ENCODE results near the gene PGS1. TPM values are rescaled to one million over a fixed set of nuclear protein-coding genes. Genes with fewer than 3 reads are reported as not detected.
A peak's percentile ranks its signal among the peaks of the same experiment; 100 is the strongest.

The PGS1 gene
- total and polyA plus RNA-seq, 2 of the 8 experiments (the other 6 are each of a cell fraction or from before 2014, with no cell fraction given) = 46.7 to 60.0 TPM

- no peak overlapping the region for H2BK20ac ChIP-seq (ENCODE audit: low read length)
- H3K36me3 ChIP-seq (ENCODE audit: control insufficient read depth in 2 of 4, insufficient read depth in 4 of 4, low read length in 3 of 4) = no peaks in the 10 kb centered on the region
- no peak overlapping the region; the same call in 1 of the 2 replicates for H2AK5ac ChIP-seq (ENCODE audit: low read depth, low read length)
- no peak overlapping the region for H2BK15ac ChIP-seq (ENCODE audit: low read length)
- no peak overlapping the region for H4K5ac ChIP-seq (ENCODE audit: insufficient read length, low read depth, low read length)
- no peak overlapping the region for H3K27ac ChIP-seq (ENCODE audit: low read depth, low read length)
- no peak overlapping the region for H2AFZ ChIP-seq (ENCODE audit: low read length)
- no peaks in the 10 kb centered on the region for H3K23me2 ChIP-seq (ENCODE audit: low read depth, low read length)
- H2BK12ac ChIP-seq (ENCODE audit: low read depth, low read length) = 0 out of 2 replicates have a peak overlapping the region, but pooled peaks have one; percentile 75
- H3K4me1 ChIP-seq (replicated peaks in 1 of 4; ENCODE audit: control insufficient read depth in 3 of 4, insufficient read depth in 4 of 4, low read length in 3 of 4) = peaks cover 0 to 33% (median 20%) of the 10 kb centered on the region in 4 experiments; a peak in 6 of 7 replicates
- ChIA-PET CTCF (ENCODE audit: partially characterized antibody) (interaction anchor here (0.6 to 4.1 kb wide), 8 partner anchors 11 to 209 kb away, joined by 3 to 16 read pairs (median 4); no protein-coding TSS in a partner anchor), POLR2A (ENCODE audit: partially characterized antibody) (interaction anchor here (0.9 to 1.4 kb wide), 4 partner anchors 10 to 123 kb away, joined by 3 to 5 read pairs (median 3); no protein-coding TSS in a partner anchor)
- TF ChIP-seq POU5F1 (IDR thresholded peaks at IDR 0.05; ENCODE audit: low read depth, low read length) (no peak), SP1 (IDR thresholded peaks at IDR 0.05; ENCODE audit: low read depth, low read length) (no peak), TBP (IDR thresholded peaks at IDR 0.05; ENCODE audit: low read depth, low read length) (no peak)
- H3K4me3 ChIP-seq (ENCODE audit: extremely low read depth in 1 of 4, insufficient read depth in 2 of 4, low read depth in 3 of 4, low read length in 4 of 4) = no peak overlapping the region
- no peaks in the 10 kb centered on the region for H4K20me1 ChIP-seq (replicated peaks in 1 of 2; ENCODE audit: control insufficient read depth in 1 of 2, insufficient read depth in 2 of 2, low read length in 2 of 2)
- H3K27me3 ChIP-seq (replicated peaks in 1 of 4; ENCODE audit: control insufficient read depth in 3 of 4, extremely low read depth in 1 of 4, insufficient read depth in 3 of 4, low read length in 3 of 4) = no peaks in the 10 kb centered on the region
- H3K4me2 ChIP-seq (ENCODE audit: insufficient read depth in 1 of 2, low read depth in 2 of 2, low read length in 2 of 2) = no peak overlapping the region
- H3K4ac ChIP-seq (replicated peaks; ENCODE audit: insufficient read length, low read depth, low read length) = no peak overlapping the region
- H3K56ac ChIP-seq (replicated peaks; ENCODE audit: insufficient read length, low read depth, low read length) = no peak overlapping the region
- no peak overlapping the region for H2BK120ac ChIP-seq (replicated peaks; ENCODE audit: low read depth, low read length)
- FAIRE-seq (no peak), DNase-seq (ENCODE audit: low read depth in 1 of 2, low spot score in 2 of 2) (no peak)
- H3K9me3 ChIP-seq (ENCODE audit: insufficient read depth in 2 of 2, low read depth in 1 of 2, low read length in 1 of 2) = no peaks in the 10 kb centered on the region
- H3K18ac ChIP-seq (ENCODE audit: extremely low read depth, low read length) = no peak overlapping the region
- 0 out of 2 replicates have a peak overlapping the region, but pooled peaks have one; percentile 59 for H4K8ac ChIP-seq (ENCODE audit: extremely low read depth, insufficient read depth, low read length)
- H3K14ac ChIP-seq (ENCODE audit: insufficient read length) = no peak overlapping the region
- H3K79me2 ChIP-seq (ENCODE audit: control insufficient read depth in 1 of 2, insufficient read depth in 2 of 2, low read length in 2 of 2) = no peaks in the 10 kb centered on the region
- no peak overlapping the region for H2BK5ac ChIP-seq (ENCODE audit: low read depth, low read length)
- H3K9ac ChIP-seq (replicated peaks in 1 of 4; ENCODE audit: extremely low read depth in 1 of 4, low read depth in 3 of 4, low read length in 3 of 4) = no peak overlapping the region
- no peak overlapping the region for H3K23ac ChIP-seq (ENCODE audit: insufficient read length)
- no peak overlapping the region for H4K91ac ChIP-seq (replicated peaks; ENCODE audit: insufficient read length, low read length)
- 89% methylated on average over 19 of the region's 19 CpGs; no CpG with 5 or more reads in 1 of the 2 experiments for WGBS, 2 experiments (ENCODE audit: extremely low coverage in 1 of 2, insufficient coverage in 1 of 2, insufficient read length in 1 of 2, insufficient replicate concordance in 2 of 2, low coverage in 1 of 2, low lambda C conversion rate in 2 of 2, missing lambda C conversion rate in 1 of 2)
- H3K79me1 ChIP-seq (ENCODE audit: low read depth, low read length) = no peaks in the 10 kb centered on the region
Observed at GRCh38 chr17:78435330-78436005, 57.0 kb downstream of the PGS1 start.
